A673 (cell line): ENCODE measurements around the gene BCL2. TPM values are rescaled to one million over a fixed set of nuclear protein-coding genes. Genes with fewer than 3 reads are reported as not detected.
"Not testable (repeated sequence)": the region's sequence is repeated elsewhere in the genome, so short reads cannot be mapped to it uniquely, and the experiment has no call there.

ENCODE experiments used
- BruUV-seq: library from RNA; stranded (reverse); fragments of 400-500 nt; replicated peaks from 2 replicates; lab custom pipeline; 2021; lab: Mats Ljungman, UMichigan
- CTCF ChIA-PET: fragments of 300-600 bp; sonication (Branson Sonifier 250); formaldehyde crosslinking; loops from one replicate; lab custom pipeline; 2022; ENCODE audit warnings: antibody characterized with exemption; lab: Charles Lee
- POLR2A ChIA-PET: fragments of 300-600 bp; sonication (Branson Sonifier 250); formaldehyde crosslinking; loops from one replicate; lab custom pipeline; 2022; ENCODE audit warnings: antibody characterized with exemption; ENCODE audit not compliant: low non-redundant PET; lab: Charles Lee
- DNase-seq: peaks from one replicate; pipeline ENCODE4 v3.0.0-alpha.2; 2015; ENCODE audit warnings: low spot score
- H3K27ac ChIP-seq: fragments of 200-600 bp; sonication (generic); 2 replicates; pipeline ENCODE4 v1.5.1; 2016; ENCODE audit warnings: mixed run types, low read depth, mild to moderate bottlenecking, mixed read lengths, antibody characterized with exemption, low read length; ENCODE audit not compliant: poor library complexity, severe bottlenecking
- H3K27me3 ChIP-seq: fragments of 200-600 bp; sonication (generic); replicated peaks from 2 replicates; pipeline ENCODE4 v1.6.1; 2017; ENCODE audit warnings: mixed run types, low read depth, mild to moderate bottlenecking, mixed read lengths, antibody characterized with exemption, low read length; ENCODE audit not compliant: insufficient read depth, poor library complexity
- H3K36me3 ChIP-seq: fragments of 200-600 bp; sonication (generic); 2 replicates; pipeline ENCODE4 v1.6.1; 2016; ENCODE audit warnings: mixed run types, mild to moderate bottlenecking, mixed read lengths, antibody characterized with exemption, low read length; ENCODE audit not compliant: insufficient read depth, poor library complexity, severe bottlenecking
- H3K4me1 ChIP-seq: fragments of 200-600 bp; sonication (generic); 2 replicates; pipeline ENCODE4 v1.6.1; 2017; ENCODE audit warnings: mixed run types, mild to moderate bottlenecking, mixed read lengths, antibody characterized with exemption, low read length; ENCODE audit not compliant: insufficient read depth, poor library complexity, severe bottlenecking
- H3K4me3 ChIP-seq: fragments of 200-600 bp; sonication (generic); 2 replicates; pipeline ENCODE4 v1.5.1; 2016; ENCODE audit warnings: low read depth, mixed run types, mild to moderate bottlenecking, mixed read lengths, low read length; ENCODE audit not compliant: poor library complexity, severe bottlenecking
- H3K9me3 ChIP-seq: fragments of 200-600 bp; sonication (generic); 2 replicates; pipeline ENCODE4 v1.6.1; 2016; ENCODE audit warnings: mixed run types, low read depth, mild to moderate bottlenecking, mixed read lengths, antibody characterized with exemption, low read length; ENCODE audit not compliant: poor library complexity, severe bottlenecking
- CTCF ChIP-seq: fragments of 300-800, 200-600 bp; sonication (generic); conservative IDR thresholded peaks from 2 replicates; pipeline ENCODE4 v1.5.1; 2017; ENCODE audit warnings: low read depth, mild to moderate bottlenecking, antibody characterized with exemption, low read length, moderate library complexity, mixed read lengths
- EZH2 ChIP-seq: fragments of 200-600 bp; sonication (generic); IDR thresholded peaks from 2 replicates; pipeline ENCODE4 v1.6.1; 2017; ENCODE audit warnings: borderline replicate concordance, low read depth, mild to moderate bottlenecking, mixed read lengths, antibody characterized with exemption, low read length; ENCODE audit not compliant: poor library complexity, severe bottlenecking
- intact Hi-C: fragments of 100-400 bp; cut with micrococcal nuclease; formaldehyde crosslinking; loops from one replicate; pipeline ENCODE4 v1.10.0; 2022; ENCODE audit not compliant: unreplicated experiment
- total RNA-seq: library from RNA; stranded (reverse); gene quantifications from 2 replicates; pipeline ENCODE4 v1.2.3, GENCODE V29; 2021

BCL2 gene
- total RNA-seq, 1 experiment from 2014 or later: 24.9 TPM

- TF ChIP-seq CTCF (no peak), EZH2 (no peak)
- H3K27me3 ChIP-seq: no peaks in the 10 kb centered on the region
- H3K4me1 ChIP-seq: peaks cover 13% of the 10 kb centered on the region
- POLR2A ChIA-PET: no interaction called here
- no TSS peak for BruUV-seq
- DNase-seq: peak; percentile 70
- peak overlapping the region; percentile 99 for H3K27ac ChIP-seq
- peak overlapping the region; percentile 96 for H3K4me3 ChIP-seq
- peaks cover 47% of the 10 kb centered on the region for H3K36me3 ChIP-seq
- intact Hi-C loops: no loop called here
- peaks cover 14% of the 10 kb centered on the region for H3K9me3 ChIP-seq
- CTCF ChIA-PET: interaction anchor here (0.9 kb wide), 1 partner anchor 43 kb away, joined by 4 read pairs; no protein-coding TSS in a partner anchor
Observed at GRCh38 chr18:63366213-63367052, 46.9 kb upstream of the BCL2 start.

GRCh38 chr18:63365876-63366212 is 46.3 kb upstream of the BCL2 start:
- H3K36me3 ChIP-seq: peaks cover 52% of the 10 kb centered on the region
- intact Hi-C loops: no loop called here
- TF ChIP-seq CTCF (no peak), EZH2 (no peak)
- DNase-seq: peak; percentile 61
- ChIA-PET POLR2A (no interaction called here), CTCF (interaction anchor here (0.9 kb wide), 1 partner anchor 42 kb away, joined by 4 read pairs; no protein-coding TSS in a partner anchor)
- H3K4me1 ChIP-seq: peaks cover 13% of the 10 kb centered on the region
- BruUV-seq: no TSS peak
- peak overlapping the region; percentile 96 for H3K4me3 ChIP-seq
- peaks cover 14% of the 10 kb centered on the region for H3K9me3 ChIP-seq
- no peaks in the 10 kb centered on the region for H3K27me3 ChIP-seq
- H3K27ac ChIP-seq: peak overlapping the region; percentile 99

GRCh38 chr18:63363951-63364350 is 44.4 kb upstream of the BCL2 start:
- CTCF ChIA-PET: interaction anchor here (0.7 kb wide), 1 partner anchor 474 kb away, joined by 3 read pairs; no protein-coding TSS in a partner anchor
- TF ChIP-seq EZH2: no peak
- TF ChIP-seq CTCF: no peak
- H3K27ac ChIP-seq: peak overlapping the region; percentile 99
- peaks cover 70% of the 10 kb centered on the region for H3K36me3 ChIP-seq
- H3K9me3 ChIP-seq: peaks cover 4% of the 10 kb centered on the region
- intact Hi-C loops: no loop called here
- peak overlapping the region; percentile 96 for H3K4me3 ChIP-seq
- no TSS peak for BruUV-seq
- no peak for DNase-seq
- H3K27me3 ChIP-seq: no peaks in the 10 kb centered on the region
- H3K4me1 ChIP-seq: peaks cover 19% of the 10 kb centered on the region
- POLR2A ChIA-PET: interaction anchor here (0.5 to 0.7 kb wide), 3 partner anchors 13 to 597 kb away, joined by 3 read pairs; no protein-coding TSS in a partner anchor

- Histone ChIP-seq H3K36me3 (peaks cover 75% of the 10 kb centered on the region), H3K4me1 (peaks cover 14% of the 10 kb centered on the region), H3K4me3 (peak overlapping the region; percentile 96), H3K27ac (peak overlapping the region; percentile 99)
- DNase-seq, H3K9me3 ChIP-seq, intact Hi-C loops, H3K27me3 ChIP-seq, BruUV-seq: not testable (repeated sequence)
- CTCF ChIA-PET: interaction anchor here (0.7 kb wide), 1 partner anchor 475 kb away, joined by 3 read pairs; no protein-coding TSS in a partner anchor
- POLR2A ChIA-PET: interaction anchor here (0.5 to 0.7 kb wide), 3 partner anchors 13 to 597 kb away, joined by 3 read pairs; no protein-coding TSS in a partner anchor
Observed at GRCh38 chr18:63363420-63363819, 43.9 kb upstream of the BCL2 start.
